Right cardiac atrium (tissue), 5 donors: ENCODE measurements around the gene CNDP2. TPM values are rescaled to one million over a fixed set of nuclear protein-coding genes. Genes with fewer than 3 reads are reported as not detected.
A peak's percentile ranks its signal among the peaks of the same experiment; 100 is the strongest.

ENCODE experiments used
- ATAC-seq, 2 donors: fragments of 200-7000 bp; cut with Tn5 transposase; one replicate each; pipeline versions ENCODE4 v1.8.0 to v1.9.1; 2020; ENCODE audit warnings: moderate library complexity in 2 of 2, mild to moderate bottlenecking in 1 of 2
- DNase-seq, 3 donors: peaks; one replicate each; pipeline ENCODE4 v3.0.0-alpha.2; 2020
- H3K27ac ChIP-seq: one replicate; pipeline ENCODE4 v1.5.1; 2013; ENCODE audit warnings: mild to moderate bottlenecking, low read length, control low read depth, moderate library complexity
- H3K27me3 ChIP-seq: one replicate; pipeline ENCODE4 v1.6.1; 2013; ENCODE audit not compliant: control insufficient read depth, insufficient read depth
- H3K4me1 ChIP-seq: one replicate; pipeline ENCODE4 v1.6.1; 2013; ENCODE audit warnings: low read length; ENCODE audit not compliant: control insufficient read depth, insufficient read depth
- H3K4me3 ChIP-seq: one replicate; pipeline ENCODE4 v1.5.1; 2013; ENCODE audit warnings: low read length, control low read depth
- H3K9me3 ChIP-seq: one replicate; pipeline ENCODE4 v1.6.1; 2013; ENCODE audit warnings: low read length; ENCODE audit not compliant: control insufficient read depth
- WGBS: extraction: QIAGEN DNeasy Blood & Tissue Kit; methylation state at CpG from one replicate; pipeline ENCODE4 v1.1.7; 2013; 5-methylcytosine and 5-hydroxymethylcytosine counted together
- intact Hi-C, 4 donors: fragments of 100-400 bp; cut with DNase I; formaldehyde crosslinking; loops; one replicate each; pipeline versions ENCODE4 v1.11.0 to v1.14.0; 2022 to 2023
- polyA plus RNA-seq: library from polyadenylated mRNA; stranded (reverse); fragments of 200-250 nt; gene quantifications from one replicate; pipeline ENCODE4 v1.2.3, GENCODE V29; 2013
- total RNA-seq, 4 donors: library from RNA; stranded (reverse); fragmentation: NEBNext Ultra II Directional; extraction: Animal tissue kit (Norgen Biotek cat#: 25700); gene quantifications; one replicate each; pipeline ENCODE4 v1.2.1, GENCODE V29; 2021
- donor health status: healthy with polysubstance abuse.
- donor health status: DM: no; HTN: yes; CAD: no.
- donor health status: DM: no; HTN: no; CAD: no.
- donor health status: DM: no; HTN: yes; CAD: no; lungs with severe emphysema.
- donor health status: DM: yes; HTN: yes; CAD: no.

Gene CNDP2
- total and polyA plus RNA-seq, 5 donors = 41.0 to 60.7 (median 54.2) TPM

GRCh38 chr18:74456017-74456348, 40.2 kb upstream of the CNDP2 start:
- no peaks in the 10 kb centered on the region for H3K9me3 ChIP-seq
- intact Hi-C loops = no loop called here
- ATAC-seq = no peak
- 13% methylated on average over 7 of the region's 7 CpGs for WGBS
- H3K27me3 ChIP-seq = no peaks in the 10 kb centered on the region
- H3K27ac ChIP-seq = no peak overlapping the region
- peak overlapping the region; percentile 39 for H3K4me3 ChIP-seq
- peaks cover 3% of the 10 kb centered on the region for H3K4me1 ChIP-seq
- no peak for DNase-seq

- WGBS = under 1% methylated on average over 69 of the region's 69 CpGs
- H3K4me3 ChIP-seq = peak overlapping the region; percentile 39
- ATAC-seq (peak; percentile 37 to 43), DNase-seq (peak in 1 of 3 donors; percentile 59)
- no peaks in the 10 kb centered on the region for H3K9me3 ChIP-seq
- H3K4me1 ChIP-seq = peaks cover 3% of the 10 kb centered on the region
- intact Hi-C loops = no loop called here
- H3K27me3 ChIP-seq = no peaks in the 10 kb centered on the region
- peak overlapping the region; percentile 0 for H3K27ac ChIP-seq
These were observed 39.7 kb upstream of the CNDP2 start for GRCh38 chr18:74456349-74457042.

GRCh38 chr18:74457043-74457724, 39.0 kb upstream of the CNDP2 start, which contains the start of gene DIPK1C:
Gene DIPK1C, minus strand, starts transcription at chr18:74457308. Its CDS starts 49 bp downstream, at chr18:74457259.
- 1% methylated on average over 76 of the region's 76 CpGs for WGBS
- Histone ChIP-seq H3K27ac (peak within 1 kb of the TSS; percentile 57), H3K4me1 (peaks cover 3% of the 10 kb centered on the region), H3K9me3 (no peaks in the 10 kb centered on the region), H3K27me3 (no peaks in the 10 kb centered on the region), H3K4me3 (peak within 1 kb of the TSS; percentile 39)
- ATAC-seq (peak; percentile 42 to 45), DNase-seq (peak in 2 of 3 donors; percentile 54 to 67)
- intact Hi-C loops = no loop called here

- Histone ChIP-seq H3K27ac (peak overlapping the region; percentile 57), H3K9me3 (no peaks in the 10 kb centered on the region), H3K4me3 (peak overlapping the region; percentile 39), H3K27me3 (no peaks in the 10 kb centered on the region), H3K4me1 (peaks cover 3% of the 10 kb centered on the region)
- WGBS = 21% methylated on average over 34 of the region's 34 CpGs
- intact Hi-C loops = no loop called here
- DNase-seq (peak in 1 of 3 donors; percentile 67), ATAC-seq (peak; percentile 24 to 55)
These were observed 38.3 kb upstream of the CNDP2 start for GRCh38 chr18:74457725-74458421.

GRCh38 chr18:74459889-74460288, 36.3 kb upstream of the CNDP2 start:
- H3K4me3 ChIP-seq = no peak overlapping the region
- H3K9me3 ChIP-seq = no peaks in the 10 kb centered on the region
- peaks cover 3% of the 10 kb centered on the region for H3K4me1 ChIP-seq
- intact Hi-C loops = no loop called here
- H3K27me3 ChIP-seq = no peaks in the 10 kb centered on the region
- WGBS = 48% methylated on average over 7 of the region's 7 CpGs
- H3K27ac ChIP-seq = no peak overlapping the region
- no peak for DNase-seq
- peak in 1 of 2 donors; percentile 38 for ATAC-seq

- no peak overlapping the region for H3K4me3 ChIP-seq
- no peaks in the 10 kb centered on the region for H3K9me3 ChIP-seq
- H3K27me3 ChIP-seq = no peaks in the 10 kb centered on the region
- intact Hi-C loops = no loop called here
- H3K4me1 ChIP-seq = peaks cover 3% of the 10 kb centered on the region
- H3K27ac ChIP-seq = no peak overlapping the region
- 96% methylated on average over 7 of the region's 7 CpGs for WGBS
- DNase-seq (no peak), ATAC-seq (no peak)
These were observed 35.3 kb upstream of the CNDP2 start for GRCh38 chr18:74460825-74461224.

- no peaks in the 10 kb centered on the region for H3K9me3 ChIP-seq
- no peak overlapping the region for H3K4me3 ChIP-seq
- intact Hi-C loops = no loop called here
- 58% methylated on average over 8 of the region's 8 CpGs for WGBS
- H3K4me1 ChIP-seq = peaks cover 3% of the 10 kb centered on the region
- no peak for ATAC-seq
- DNase-seq = no peak
- no peaks in the 10 kb centered on the region for H3K27me3 ChIP-seq
- no peak overlapping the region for H3K27ac ChIP-seq
These were observed 32.9 kb upstream of the CNDP2 start for GRCh38 chr18:74463254-74463653.

GRCh38 chr18:74463983-74464382, 32.2 kb upstream of the CNDP2 start:
- no peaks in the 10 kb centered on the region for H3K9me3 ChIP-seq
- peaks cover 3% of the 10 kb centered on the region for H3K4me1 ChIP-seq
- WGBS = 96% methylated on average over 1 of the region's 1 CpG
- no peaks in the 10 kb centered on the region for H3K27me3 ChIP-seq
- ATAC-seq = no peak
- H3K27ac ChIP-seq = no peak overlapping the region
- H3K4me3 ChIP-seq = no peak overlapping the region
- intact Hi-C loops = no loop called here
- no peak for DNase-seq

- Histone ChIP-seq H3K27me3 (no peaks in the 10 kb centered on the region), H3K9me3 (no peaks in the 10 kb centered on the region), H3K4me3 (no peak overlapping the region), H3K27ac (no peak overlapping the region), H3K4me1 (no peaks in the 10 kb centered on the region)
- DNase-seq (no peak), ATAC-seq (no peak)
- WGBS = 80% methylated on average over 4 of the region's 4 CpGs
- intact Hi-C loops = no loop called here
These were observed 30.4 kb upstream of the CNDP2 start for GRCh38 chr18:74465775-74466174.

- ATAC-seq (peak; percentile 62 to 85), DNase-seq (no peak)
- intact Hi-C loops = no loop called here
- no peaks in the 10 kb centered on the region for H3K4me1 ChIP-seq
- H3K9me3 ChIP-seq = no peaks in the 10 kb centered on the region
- H3K27me3 ChIP-seq = no peaks in the 10 kb centered on the region
- WGBS = 46% methylated on average over 3 of the region's 3 CpGs
- no peak overlapping the region for H3K4me3 ChIP-seq
- no peak overlapping the region for H3K27ac ChIP-seq
These were observed 27.6 kb upstream of the CNDP2 start for GRCh38 chr18:74468547-74469061.

- Histone ChIP-seq H3K27me3 (no peaks in the 10 kb centered on the region), H3K27ac (no peak overlapping the region), H3K4me3 (no peak overlapping the region), H3K4me1 (no peaks in the 10 kb centered on the region), H3K9me3 (no peaks in the 10 kb centered on the region)
- DNase-seq (no peak), ATAC-seq (no peak)
- WGBS = 48% methylated on average over 2 of the region's 2 CpGs
- intact Hi-C loops = loop anchor here in 2 of 4 donors (10.0 kb wide), 2 partner anchors 118 to 278 kb away; no protein-coding TSS in a partner anchor
These were observed 23.9 kb upstream of the CNDP2 start for GRCh38 chr18:74472312-74472711.
